ENCODE results near the gene SGK2.
"Not testable (repeated sequence)": the region's sequence is repeated elsewhere in the genome, so short reads cannot be mapped to it uniquely, and the experiment has no call there.

The SGK2 gene

DNA sequence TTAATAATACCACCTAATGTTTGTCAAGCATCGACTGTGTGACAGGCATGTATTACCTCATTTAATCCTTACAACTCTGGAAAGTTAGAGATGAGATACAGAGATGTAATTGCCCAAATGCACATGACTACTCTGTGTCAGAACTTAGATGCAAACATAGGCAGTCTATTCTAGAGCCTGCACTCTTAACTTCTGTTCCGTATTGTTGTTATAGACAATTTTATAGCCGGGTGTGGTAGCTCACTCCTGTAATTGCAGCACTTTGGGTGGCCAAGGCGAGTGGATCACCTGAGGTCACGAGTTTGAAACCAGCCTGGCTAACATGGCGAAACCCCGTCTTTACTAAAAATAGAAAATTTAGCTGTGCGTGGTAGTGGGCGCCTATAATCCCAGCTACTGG, 46.9 kb downstream of the SGK2 start:
- ChIA-PET CTCF (no interaction called here), POLR2A (no interaction called here)
- TF ChIP-seq, protein P1, sequence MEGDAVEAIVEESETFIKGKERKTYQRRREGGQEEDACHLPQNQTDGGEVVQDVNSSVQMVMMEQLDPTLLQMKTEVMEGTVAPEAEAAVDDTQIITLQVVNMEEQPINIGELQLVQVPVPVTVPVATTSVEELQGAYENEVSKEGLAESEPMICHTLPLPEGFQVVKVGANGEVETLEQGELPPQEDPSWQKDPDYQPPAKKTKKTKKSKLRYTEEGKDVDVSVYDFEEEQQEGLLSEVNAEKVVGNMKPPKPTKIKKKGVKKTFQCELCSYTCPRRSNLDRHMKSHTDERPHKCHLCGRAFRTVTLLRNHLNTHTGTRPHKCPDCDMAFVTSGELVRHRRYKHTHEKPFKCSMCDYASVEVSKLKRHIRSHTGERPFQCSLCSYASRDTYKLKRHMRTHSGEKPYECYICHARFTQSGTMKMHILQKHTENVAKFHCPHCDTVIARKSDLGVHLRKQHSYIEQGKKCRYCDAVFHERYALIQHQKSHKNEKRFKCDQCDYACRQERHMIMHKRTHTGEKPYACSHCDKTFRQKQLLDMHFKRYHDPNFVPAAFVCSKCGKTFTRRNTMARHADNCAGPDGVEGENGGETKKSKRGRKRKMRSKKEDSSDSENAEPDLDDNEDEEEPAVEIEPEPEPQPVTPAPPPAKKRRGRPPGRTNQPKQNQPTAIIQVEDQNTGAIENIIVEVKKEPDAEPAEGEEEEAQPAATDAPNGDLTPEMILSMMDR (IDR thresholded peaks at IDR 0.05; ENCODE audit: control extremely low read depth, extremely low read depth, low read depth, missing control alignments), result no peak
- no peak for DNase-seq (ENCODE audit: extremely low spot score)

DNA sequence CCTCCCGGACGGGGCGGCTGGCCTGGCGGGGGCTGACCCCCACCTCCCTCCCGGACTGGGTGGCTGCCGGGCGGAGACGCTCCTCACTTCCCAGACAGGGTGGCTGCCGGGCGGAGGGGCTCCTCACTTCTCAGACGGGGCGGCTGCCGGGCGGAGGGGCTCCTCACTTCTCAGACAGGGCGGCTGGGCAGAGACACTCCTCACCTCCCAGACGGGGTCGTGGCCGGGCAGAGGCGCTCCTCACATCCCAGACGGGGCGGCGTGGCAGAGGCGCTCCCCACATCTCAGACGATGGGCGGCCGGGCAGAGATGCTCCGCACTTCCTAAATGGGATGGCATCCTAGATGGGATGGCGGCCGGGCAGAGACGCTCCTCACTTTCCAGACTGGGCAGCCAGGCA, 48.5 kb downstream of the SGK2 start:
- DNase-seq (ENCODE audit: extremely low spot score); POLR2A ChIA-PET; CTCF ChIA-PET: not testable (repeated sequence)

DNA sequence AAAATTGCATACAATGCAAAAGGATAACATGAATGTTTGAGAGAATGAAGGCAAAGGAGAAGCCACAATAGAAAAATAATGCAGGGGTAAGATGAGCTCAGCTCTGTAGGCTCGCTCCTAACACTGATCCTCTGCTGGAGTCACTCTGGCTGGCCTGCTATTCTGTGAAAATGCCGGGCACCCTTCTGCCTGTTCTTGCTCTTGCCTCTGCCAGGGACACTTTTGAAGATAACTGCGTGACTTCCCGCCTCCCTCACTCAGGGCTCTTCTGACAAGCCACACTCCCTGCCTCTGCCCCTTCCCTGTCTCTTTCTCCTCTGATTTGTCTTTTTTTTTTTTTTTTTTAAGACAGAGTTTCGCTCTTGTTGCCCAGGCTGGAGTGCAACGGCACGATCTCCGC, 72.8 kb downstream of the SGK2 start:
- TF ChIP-seq, protein P1 (IDR thresholded peaks at IDR 0.05; ENCODE audit: control extremely low read depth, extremely low read depth, low read depth, missing control alignments), result no peak
- no peak for DNase-seq (ENCODE audit: extremely low spot score)
- CTCF ChIA-PET, result interaction anchor here (1.1 to 1.5 kb wide), 4 partner anchors 15 to 93 kb away, joined by 3 to 5 read pairs (median 3); no protein-coding TSS in a partner anchor
- POLR2A ChIA-PET, result no interaction called here
